ENCODE results near the gene SMTNL2. TPM values are rescaled to one million over a fixed set of nuclear protein-coding genes. Genes with fewer than 3 reads are reported as not detected.
A peak's percentile ranks its signal among the peaks of the same experiment; 100 is the strongest.

Gene SMTNL2
- total RNA-seq, 1 experiment from 2014 or later: 2.7 TPM

DNA sequence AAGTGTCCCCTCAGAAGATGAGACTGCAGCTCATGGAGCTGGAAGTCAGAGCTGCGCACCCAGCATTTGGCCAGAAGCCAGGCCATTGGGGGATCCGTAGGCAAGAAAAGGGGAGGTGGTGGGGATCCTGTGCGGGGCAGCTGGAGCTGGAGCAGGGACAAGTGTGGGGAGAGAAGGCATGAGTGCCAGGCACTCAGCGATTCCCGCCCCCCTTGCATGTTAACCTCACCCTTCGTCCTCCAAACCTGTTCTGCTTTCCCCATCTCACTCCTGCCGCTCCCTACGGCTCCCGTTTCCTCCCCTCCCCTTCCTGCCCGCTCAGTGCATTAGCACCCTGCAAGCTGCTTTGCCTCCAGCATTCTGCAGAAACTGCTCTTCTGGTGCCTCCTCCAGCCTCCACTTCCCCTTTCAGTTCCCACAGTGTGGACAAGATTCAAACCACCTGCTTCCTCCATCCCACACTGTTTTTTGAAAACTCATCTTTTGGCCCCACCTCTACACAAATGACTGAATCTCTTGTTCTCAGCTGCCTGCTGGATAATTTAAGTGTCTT lies 51.6 kb downstream of the SMTNL2 start:
- peaks cover 56% of the 10 kb centered on the region for H3K27me3 Mint-ChIP-seq (ENCODE audit: low read depth)
- peak overlapping the region; percentile 26 for H3K4me3 Mint-ChIP-seq
- no peak for TF ChIP-seq CBFB (CRISPR knock-in tag; IDR thresholded peaks at IDR 0.05; ENCODE audit: low read depth)
- TF ChIP-seq SMAD3 (CRISPR knock-in tag; IDR thresholded peaks at IDR 0.05; ENCODE audit: borderline replicate concordance): no peak
- no peak for TF ChIP-seq NFYB (CRISPR knock-in tag; conservative IDR thresholded peaks at IDR 0.05; ENCODE audit: low read depth)
- no peak for TF ChIP-seq ZNF423 (CRISPR knock-in tag; IDR thresholded peaks at IDR 0.05)
- no peak for TF ChIP-seq CREM (CRISPR knock-in tag; IDR thresholded peaks at IDR 0.05)
- no peak for TF ChIP-seq TP53 (CRISPR knock-in tag; IDR thresholded peaks at IDR 0.05)
- TF ChIP-seq FOXP1 (CRISPR knock-in tag; IDR thresholded peaks at IDR 0.05; ENCODE audit: borderline replicate concordance): no peak
- TF ChIP-seq ZMAT4 (CRISPR knock-in tag; IDR thresholded peaks at IDR 0.05): no peak
- TF ChIP-seq, protein P1, sequence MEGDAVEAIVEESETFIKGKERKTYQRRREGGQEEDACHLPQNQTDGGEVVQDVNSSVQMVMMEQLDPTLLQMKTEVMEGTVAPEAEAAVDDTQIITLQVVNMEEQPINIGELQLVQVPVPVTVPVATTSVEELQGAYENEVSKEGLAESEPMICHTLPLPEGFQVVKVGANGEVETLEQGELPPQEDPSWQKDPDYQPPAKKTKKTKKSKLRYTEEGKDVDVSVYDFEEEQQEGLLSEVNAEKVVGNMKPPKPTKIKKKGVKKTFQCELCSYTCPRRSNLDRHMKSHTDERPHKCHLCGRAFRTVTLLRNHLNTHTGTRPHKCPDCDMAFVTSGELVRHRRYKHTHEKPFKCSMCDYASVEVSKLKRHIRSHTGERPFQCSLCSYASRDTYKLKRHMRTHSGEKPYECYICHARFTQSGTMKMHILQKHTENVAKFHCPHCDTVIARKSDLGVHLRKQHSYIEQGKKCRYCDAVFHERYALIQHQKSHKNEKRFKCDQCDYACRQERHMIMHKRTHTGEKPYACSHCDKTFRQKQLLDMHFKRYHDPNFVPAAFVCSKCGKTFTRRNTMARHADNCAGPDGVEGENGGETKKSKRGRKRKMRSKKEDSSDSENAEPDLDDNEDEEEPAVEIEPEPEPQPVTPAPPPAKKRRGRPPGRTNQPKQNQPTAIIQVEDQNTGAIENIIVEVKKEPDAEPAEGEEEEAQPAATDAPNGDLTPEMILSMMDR (IDR thresholded peaks at IDR 0.05): no peak
- TF ChIP-seq PRRX2 (CRISPR knock-in tag; IDR thresholded peaks at IDR 0.05): no peak
- TF ChIP-seq, protein P2, sequence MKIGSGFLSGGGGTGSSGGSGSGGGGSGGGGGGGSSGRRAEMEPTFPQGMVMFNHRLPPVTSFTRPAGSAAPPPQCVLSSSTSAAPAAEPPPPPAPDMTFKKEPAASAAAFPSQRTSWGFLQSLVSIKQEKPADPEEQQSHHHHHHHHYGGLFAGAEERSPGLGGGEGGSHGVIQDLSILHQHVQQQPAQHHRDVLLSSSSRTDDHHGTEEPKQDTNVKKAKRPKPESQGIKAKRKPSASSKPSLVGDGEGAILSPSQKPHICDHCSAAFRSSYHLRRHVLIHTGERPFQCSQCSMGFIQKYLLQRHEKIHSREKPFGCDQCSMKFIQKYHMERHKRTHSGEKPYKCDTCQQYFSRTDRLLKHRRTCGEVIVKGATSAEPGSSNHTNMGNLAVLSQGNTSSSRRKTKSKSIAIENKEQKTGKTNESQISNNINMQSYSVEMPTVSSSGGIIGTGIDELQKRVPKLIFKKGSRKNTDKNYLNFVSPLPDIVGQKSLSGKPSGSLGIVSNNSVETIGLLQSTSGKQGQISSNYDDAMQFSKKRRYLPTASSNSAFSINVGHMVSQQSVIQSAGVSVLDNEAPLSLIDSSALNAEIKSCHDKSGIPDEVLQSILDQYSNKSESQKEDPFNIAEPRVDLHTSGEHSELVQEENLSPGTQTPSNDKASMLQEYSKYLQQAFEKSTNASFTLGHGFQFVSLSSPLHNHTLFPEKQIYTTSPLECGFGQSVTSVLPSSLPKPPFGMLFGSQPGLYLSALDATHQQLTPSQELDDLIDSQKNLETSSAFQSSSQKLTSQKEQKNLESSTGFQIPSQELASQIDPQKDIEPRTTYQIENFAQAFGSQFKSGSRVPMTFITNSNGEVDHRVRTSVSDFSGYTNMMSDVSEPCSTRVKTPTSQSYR (CRISPR knock-in tag; IDR thresholded peaks at IDR 0.05): no peak
- TF ChIP-seq, protein P3, sequence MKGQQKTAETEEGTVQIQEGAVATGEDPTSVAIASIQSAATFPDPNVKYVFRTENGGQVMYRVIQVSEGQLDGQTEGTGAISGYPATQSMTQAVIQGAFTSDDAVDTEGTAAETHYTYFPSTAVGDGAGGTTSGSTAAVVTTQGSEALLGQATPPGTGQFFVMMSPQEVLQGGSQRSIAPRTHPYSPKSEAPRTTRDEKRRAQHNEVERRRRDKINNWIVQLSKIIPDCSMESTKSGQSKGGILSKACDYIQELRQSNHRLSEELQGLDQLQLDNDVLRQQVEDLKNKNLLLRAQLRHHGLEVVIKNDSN (CRISPR knock-in tag; IDR thresholded peaks at IDR 0.05): no peak
- no peak for TF ChIP-seq ESRRA (CRISPR knock-in tag; IDR thresholded peaks at IDR 0.05; ENCODE audit: borderline replicate concordance)
- no peak for TF ChIP-seq ZNF416 (CRISPR knock-in tag; IDR thresholded peaks at IDR 0.05)
- TF ChIP-seq ZNF232 (CRISPR knock-in tag; IDR thresholded peaks at IDR 0.05): no peak
- TF ChIP-seq HMGA2 (CRISPR knock-in tag; IDR thresholded peaks at IDR 0.05): no peak
- no peak for TF ChIP-seq ATF2 (CRISPR knock-in tag; IDR thresholded peaks at IDR 0.05; ENCODE audit: borderline replicate concordance, low read depth)
- TF ChIP-seq ZBTB43 (CRISPR knock-in tag; IDR thresholded peaks at IDR 0.05): no peak
- no peak for TF ChIP-seq TCF7 (CRISPR knock-in tag; IDR thresholded peaks at IDR 0.05; ENCODE audit: low read depth)
- TF ChIP-seq OVOL2 (CRISPR knock-in tag; IDR thresholded peaks at IDR 0.05; ENCODE audit: borderline replicate concordance): no peak
- peaks cover 7% of the 10 kb centered on the region for H3K9me3 Mint-ChIP-seq
- no peaks in the 10 kb centered on the region for H3K36me3 Mint-ChIP-seq
- ChIA-PET CTCF (interaction anchor here (1.1 to 1.4 kb wide), 2 partner anchors 41 to 69 kb away, joined by 3 to 4 read pairs; no protein-coding TSS in a partner anchor), POLR2A (no interaction called here)
- DNase-seq (ENCODE audit: low spot score): no peak
- no peak overlapping the region for H3K27ac Mint-ChIP-seq
- peaks cover 47% of the 10 kb centered on the region for H3K4me1 Mint-ChIP-seq
- peak; percentile 6; the same call in 1 of the 2 replicates for ATAC-seq

All from WTC11 (cell line).